Endothelial cell of umbilical vein (primary cell): ENCODE measurements around the gene ALKBH5. TPM values are rescaled to one million over a fixed set of nuclear protein-coding genes. Genes with fewer than 3 reads are reported as not detected.

ENCODE experiments used
- BruUV-seq: library from RNA; stranded (reverse); fragments of 400-500 nt; replicated peaks from 2 replicates; lab custom pipeline; 2021; lab: Mats Ljungman, UMichigan
- CTCF ChIA-PET: fragments of 300-600, 350-600 bp; sonication (Branson Sonifier 250); formaldehyde crosslinking; loops from one replicate; lab custom pipeline; 2021; ENCODE audit warnings: antibody characterized with exemption, inconsistent platforms; lab: Charles Lee
- POLR2A ChIA-PET: fragments of 300-600, 350-600 bp; sonication (Branson Sonifier 250); formaldehyde crosslinking; loops from one replicate; lab custom pipeline; 2021; ENCODE audit warnings: antibody characterized with exemption, inconsistent platforms; lab: Charles Lee
- DNase-seq: peaks from one replicate; pipeline ENCODE4 v3.0.0-alpha.2; 2011; ENCODE audit warnings: low read depth, low spot score
- FAIRE-seq: peaks from 2 replicates; lab custom pipeline; 2011; peaks lifted over from hg19 to GRCh38; lab: Jason Lieb, UNC
- H2AFZ ChIP-seq: 2 replicates; pipeline ENCODE4 v1.6.0; 2012; ENCODE audit warnings: low read depth, low read length, control low read depth, inconsistent platforms
- H3K27ac ChIP-seq: 2 replicates; pipeline ENCODE4 v1.5.1; 2011; ENCODE audit warnings: low read depth, mild to moderate bottlenecking, control low read depth, low read length, moderate library complexity; ENCODE audit not compliant: insufficient read depth
- H3K27me3 ChIP-seq, 2 experiments: 2 replicates each; pipeline versions ENCODE4 v1.6.0 to v1.6.1; 2011; ENCODE audit warnings: low read length in 2 of 2, mixed read lengths in 1 of 2; ENCODE audit not compliant: control insufficient read depth in 2 of 2, insufficient read depth in 2 of 2
- H3K36me3 ChIP-seq, 2 experiments: 2 replicates in 1 of 2; 3 replicates in 1 of 2; pipeline ENCODE4 v1.5.1; 2011; ENCODE audit warnings: low read length in 2 of 2, mild to moderate bottlenecking in 1 of 2, moderate library complexity in 1 of 2; ENCODE audit not compliant: control insufficient read depth in 2 of 2, insufficient read depth in 2 of 2; ENCODE audit errors: extremely low read depth in 1 of 2
- H3K4me1 ChIP-seq: 3 replicates; pipeline ENCODE4 v1.5.1; 2011; ENCODE audit warnings: mild to moderate bottlenecking, low read length; ENCODE audit not compliant: control insufficient read depth, insufficient read depth; ENCODE audit errors: extremely low read depth
- H3K4me2 ChIP-seq: 2 replicates; pipeline ENCODE4 v1.6.1; 2011; ENCODE audit warnings: low read length, control low read depth, mixed read lengths; ENCODE audit not compliant: insufficient read depth
- H3K4me3 ChIP-seq, 3 experiments: fragments of 200-600 bp in 1 of 3; sonication (generic), shearing (Covaris generic) in 1 of 3; replicated peaks in 1 of 3; 2 replicates each; pipeline ENCODE4 v1.5.1; 2011 to 2016; ENCODE audit warnings: control low read depth in 3 of 3, low read length in 3 of 3, mild to moderate bottlenecking in 2 of 3, inconsistent platforms in 1 of 3, low read depth in 1 of 3, moderate library complexity in 1 of 3; ENCODE audit not compliant: insufficient read depth in 1 of 3
- H3K79me2 ChIP-seq: 2 replicates; pipeline ENCODE4 v1.6.0; 2012; ENCODE audit warnings: low read length, inconsistent platforms; ENCODE audit not compliant: control insufficient read depth, insufficient read depth
- H3K9ac ChIP-seq: replicated peaks from 2 replicates; pipeline ENCODE3; 2011; ENCODE audit warnings: low read length, control low read depth; ENCODE audit not compliant: insufficient read depth; ENCODE audit errors: extremely low read depth
- H3K9me1 ChIP-seq: replicated peaks from 3 replicates; pipeline ENCODE4 v1.6.0; 2011; ENCODE audit warnings: mild to moderate bottlenecking, low read length; ENCODE audit not compliant: control insufficient read depth, insufficient read depth; ENCODE audit errors: extremely low read depth
- H3K9me3 ChIP-seq: replicated peaks from 2 replicates; pipeline ENCODE4 v1.5.1; 2012; ENCODE audit warnings: low read length, inconsistent platforms; ENCODE audit not compliant: control insufficient read depth, insufficient read depth
- H4K20me1 ChIP-seq: replicated peaks from 2 replicates; pipeline ENCODE3; 2011; ENCODE audit warnings: mild to moderate bottlenecking, low read length; ENCODE audit not compliant: control insufficient read depth, insufficient read depth; ENCODE audit errors: extremely low read depth
- EZH2 ChIP-seq: IDR thresholded peaks from 2 replicates; pipeline ENCODE4 v1.6.1; 2012; ENCODE audit warnings: borderline replicate concordance, low read depth, mild to moderate bottlenecking, moderate library complexity, low read length, inconsistent platforms; ENCODE audit not compliant: severe bottlenecking
- FOS ChIP-seq: IDR thresholded peaks from 2 replicates; pipeline ENCODE4 v1.6.1; 2011; ENCODE audit warnings: mild to moderate bottlenecking, low read length, moderate library complexity, borderline replicate concordance; ENCODE audit not compliant: insufficient read depth
- GATA2 ChIP-seq: IDR thresholded peaks from 2 replicates; pipeline ENCODE4 v1.7.0; 2011; ENCODE audit warnings: low read depth, mild to moderate bottlenecking, moderate library complexity, mixed read lengths, low read length; ENCODE audit not compliant: insufficient read length, insufficient read depth
- JUN ChIP-seq: IDR thresholded peaks from 2 replicates; pipeline ENCODE4 v1.6.1; 2011; ENCODE audit warnings: borderline replicate concordance, low read depth; ENCODE audit not compliant: insufficient read length, insufficient read depth
- MYC ChIP-seq: IDR thresholded peaks from one replicate; pipeline ENCODE4 v1.6.1; 2011; ENCODE audit warnings: mild to moderate bottlenecking, low read depth, low read length
- POLR2A ChIP-seq: IDR thresholded peaks from 2 replicates; pipeline ENCODE4 v1.6.1; 2012; ENCODE audit warnings: low read depth, mild to moderate bottlenecking, control low read depth, low read length
- POLR2AphosphoS5 ChIP-seq: IDR thresholded peaks from 2 replicates; pipeline ENCODE4 v1.6.1; 2012; ENCODE audit warnings: low read depth, mild to moderate bottlenecking, control low read depth, low read length, moderate library complexity; ENCODE audit not compliant: insufficient read depth
- dilution Hi-C: fragments of 300-500 bp; cut with MboI; formaldehyde crosslinking; loops from one replicate; pipeline ENCODE4 v1.15.0; 2019; ENCODE audit warnings: low sequenced_read_pairs; ENCODE audit not compliant: extremely low pct_ligation_motif_present
- intact Hi-C: fragments of 100-400 bp; cut with micrococcal nuclease; formaldehyde crosslinking; loops from one replicate; pipeline ENCODE4 v1.10.0; 2022
- polyA plus RNA-seq, 4 experiments: library from polyadenylated mRNA; depleted of rRNA in 3 of 4; stranded (reverse) in 3 of 4; unstranded in 1 of 4; fragments of >200 nt; gene quantifications; 2 replicates each; pipeline versions ENCODE4 v1.2.1 to v1.2.3, GENCODE V29; 2011 to 2012; ENCODE audit warnings: missing spikeins in 1 of 4
- total RNA-seq: library from RNA; stranded (reverse); gene quantifications from 2 replicates; pipeline ENCODE4 v1.2.3, GENCODE V29; 2021
- TF ChIP-seq, protein P1 (sequence below), 2 donors: IDR thresholded peaks; 1 replicate in 1 of 2; 2 replicates in 1 of 2; pipeline ENCODE4 v1.5.1; 2011; ENCODE audit warnings: low read length in 2 of 2, mild to moderate bottlenecking in 2 of 2, moderate library complexity in 2 of 2, control low read depth in 1 of 2, inconsistent platforms in 1 of 2, low read depth in 1 of 2; ENCODE audit not compliant: insufficient read depth in 1 of 2; ENCODE audit errors: extremely low read depth in 1 of 2
- TF ChIP-seq, protein P2 (sequence below): IDR thresholded peaks from 2 replicates; pipeline ENCODE4 v1.6.1; 2011; ENCODE audit not compliant: insufficient read depth, insufficient read length

The ALKBH5 gene
- total and polyA plus RNA-seq, 2 donors (not counting 3 experiments of a cell fraction or from before 2014, with no cell fraction given) = 55.3 to 71.0 TPM

DNA sequence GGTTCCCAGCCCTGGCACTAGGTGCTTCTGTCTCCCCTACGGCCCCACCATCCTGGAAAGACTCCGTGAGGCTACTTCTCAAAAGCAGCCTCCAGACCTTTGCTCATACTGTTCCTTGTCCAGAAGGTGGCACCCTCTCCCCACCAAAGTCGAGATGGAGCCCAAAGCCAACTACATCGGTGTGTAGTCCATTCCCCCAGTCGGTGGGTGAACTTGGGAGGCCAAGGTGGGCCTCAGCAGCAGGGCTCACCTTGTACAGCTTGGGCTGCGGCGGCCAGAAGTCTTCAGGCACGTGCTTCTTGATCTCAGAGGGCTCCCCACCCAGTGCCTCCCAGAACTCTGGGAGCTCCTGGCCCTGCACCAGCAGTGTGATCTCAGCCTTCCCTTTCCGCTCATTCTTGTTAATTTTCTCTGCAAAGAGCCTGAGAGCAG, 64.7 kb downstream of the ALKBH5 start:
- no peaks in the 10 kb centered on the region for H3K27me3 ChIP-seq
- intact Hi-C loops = loop anchor here (5.0 kb wide), 1 partner anchor 54 kb away; no protein-coding TSS in a partner anchor
- dilution Hi-C loops = no loop called here
- H3K27ac ChIP-seq = peak overlapping the region; percentile 82
- no peaks in the 10 kb centered on the region for H3K9me1 ChIP-seq
- DNase-seq = peak; percentile 91
- H3K9me3 ChIP-seq = no peaks in the 10 kb centered on the region
- ChIA-PET POLR2A (interaction anchor here (1.3 kb wide), 1 partner anchor 23 kb away, joined by 4 read pairs; the partner anchor contains the start of gene LLGL1), CTCF (interaction anchor here (0.6 to 2.5 kb wide), 20 partner anchors 9 to 248 kb away, joined by 3 to 13 read pairs (median 3); no protein-coding TSS in a partner anchor)
- BruUV-seq = no TSS peak
- H3K4me2 ChIP-seq = no peak overlapping the region
- H2AFZ ChIP-seq = no peak overlapping the region
- peak; percentile 98 for FAIRE-seq
- H3K79me2 ChIP-seq = no peaks in the 10 kb centered on the region
- peak overlapping the region; percentile 25 for H3K9ac ChIP-seq
- H3K4me3 ChIP-seq = no peak overlapping the region
- TF ChIP-seq FOS (no peak), GATA2 (no peak), POLR2A (peak; percentile 52), MYC (no peak), JUN (peak; percentile 42), POLR2AphosphoS5 (peak; percentile 64), EZH2 (no peak)
- TF ChIP-seq, protein P1, sequence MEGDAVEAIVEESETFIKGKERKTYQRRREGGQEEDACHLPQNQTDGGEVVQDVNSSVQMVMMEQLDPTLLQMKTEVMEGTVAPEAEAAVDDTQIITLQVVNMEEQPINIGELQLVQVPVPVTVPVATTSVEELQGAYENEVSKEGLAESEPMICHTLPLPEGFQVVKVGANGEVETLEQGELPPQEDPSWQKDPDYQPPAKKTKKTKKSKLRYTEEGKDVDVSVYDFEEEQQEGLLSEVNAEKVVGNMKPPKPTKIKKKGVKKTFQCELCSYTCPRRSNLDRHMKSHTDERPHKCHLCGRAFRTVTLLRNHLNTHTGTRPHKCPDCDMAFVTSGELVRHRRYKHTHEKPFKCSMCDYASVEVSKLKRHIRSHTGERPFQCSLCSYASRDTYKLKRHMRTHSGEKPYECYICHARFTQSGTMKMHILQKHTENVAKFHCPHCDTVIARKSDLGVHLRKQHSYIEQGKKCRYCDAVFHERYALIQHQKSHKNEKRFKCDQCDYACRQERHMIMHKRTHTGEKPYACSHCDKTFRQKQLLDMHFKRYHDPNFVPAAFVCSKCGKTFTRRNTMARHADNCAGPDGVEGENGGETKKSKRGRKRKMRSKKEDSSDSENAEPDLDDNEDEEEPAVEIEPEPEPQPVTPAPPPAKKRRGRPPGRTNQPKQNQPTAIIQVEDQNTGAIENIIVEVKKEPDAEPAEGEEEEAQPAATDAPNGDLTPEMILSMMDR (IDR thresholded peaks at IDR 0.05; ENCODE audit: extremely low read depth in 1 of 2, insufficient read depth in 1 of 2, low read depth in 1 of 2, low read length in 2 of 2) = peak; percentile 66 to 74
- TF ChIP-seq, protein P2, sequence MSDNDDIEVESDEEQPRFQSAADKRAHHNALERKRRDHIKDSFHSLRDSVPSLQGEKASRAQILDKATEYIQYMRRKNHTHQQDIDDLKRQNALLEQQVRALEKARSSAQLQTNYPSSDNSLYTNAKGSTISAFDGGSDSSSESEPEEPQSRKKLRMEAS = peak; percentile 63
- peaks cover 17 to 58% of the 10 kb centered on the region in 2 experiments for H3K36me3 ChIP-seq
- peaks cover 23% of the 10 kb centered on the region for H3K4me1 ChIP-seq
- no peaks in the 10 kb centered on the region for H4K20me1 ChIP-seq
